GM19035 (cell line): ENCODE measurements around the gene SCN5A.

ENCODE experiments used
- ATAC-seq: cut with Tn5 transposase; IDR thresholded peaks from one replicate; pipeline ENCODE4 v1.9.1; 2021; ENCODE audit not compliant: unreplicated experiment

The SCN5A gene

DNA sequence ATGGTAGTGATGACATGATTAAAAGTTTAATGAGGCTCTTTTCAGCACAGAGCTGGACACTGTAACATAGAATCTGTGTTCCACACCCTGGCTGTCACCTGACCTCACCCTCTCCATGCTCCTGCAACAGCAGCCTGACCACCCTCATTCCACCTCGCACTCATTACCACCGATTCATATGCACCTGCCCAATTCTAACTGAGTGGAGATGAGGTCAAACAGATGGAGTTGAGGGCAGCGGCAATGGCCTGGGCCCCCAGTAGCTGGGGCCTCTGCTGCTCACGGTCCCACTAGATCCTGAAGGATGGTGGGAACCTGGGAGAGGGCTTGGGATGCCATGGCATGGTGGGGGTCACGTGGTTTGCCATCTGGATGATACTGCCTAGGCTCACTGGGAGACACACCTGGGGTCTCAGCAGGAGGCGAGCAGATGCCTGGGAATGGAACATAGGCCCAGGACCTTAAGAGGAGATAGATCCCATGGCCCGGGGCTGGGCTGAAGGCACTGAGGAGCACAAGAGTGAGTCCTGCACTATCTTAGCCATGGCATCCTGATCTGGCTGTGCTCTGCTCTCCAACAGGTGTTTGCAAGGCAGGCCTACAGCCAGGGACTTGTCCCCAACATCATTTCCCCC is 1.3 kb downstream of the SCN5A start:
- no peak for ATAC-seq

DNA sequence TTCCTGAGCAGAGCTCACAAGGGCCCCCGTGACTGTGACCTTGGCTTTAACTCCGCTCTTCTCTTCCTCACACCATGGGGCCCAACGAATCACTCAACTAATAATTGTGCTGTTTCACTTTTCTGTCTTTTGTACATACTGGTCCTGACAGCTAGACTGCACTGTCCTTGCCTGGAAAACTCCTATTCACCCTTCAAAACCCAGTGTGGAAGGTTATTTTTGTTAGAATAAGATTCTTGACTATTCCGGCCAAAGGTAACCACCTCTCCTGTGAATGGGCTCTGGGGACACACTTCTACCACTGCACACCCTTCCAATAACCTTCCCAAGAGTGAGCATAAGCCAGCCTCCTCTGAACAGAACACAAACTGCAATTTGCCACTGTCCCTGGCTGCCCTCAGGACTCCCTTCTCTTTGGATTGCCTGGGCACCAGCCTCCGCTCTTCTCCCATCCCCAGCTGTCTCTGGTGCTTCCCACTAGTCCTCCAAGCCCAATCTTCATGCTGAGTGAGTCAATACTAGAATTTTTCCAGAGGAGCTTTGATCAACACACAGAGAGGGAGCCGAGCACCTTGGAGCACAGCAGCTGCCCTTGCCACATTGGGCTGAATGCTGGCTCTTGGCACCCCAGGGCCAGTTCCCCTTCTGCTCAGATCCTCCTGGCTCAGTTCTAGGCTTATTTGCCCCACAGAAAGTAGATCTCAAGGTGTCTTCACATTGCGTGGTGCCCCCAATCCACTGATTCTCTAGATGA is 2.1 kb downstream of the SCN5A start:
- ATAC-seq: no peak

DNA sequence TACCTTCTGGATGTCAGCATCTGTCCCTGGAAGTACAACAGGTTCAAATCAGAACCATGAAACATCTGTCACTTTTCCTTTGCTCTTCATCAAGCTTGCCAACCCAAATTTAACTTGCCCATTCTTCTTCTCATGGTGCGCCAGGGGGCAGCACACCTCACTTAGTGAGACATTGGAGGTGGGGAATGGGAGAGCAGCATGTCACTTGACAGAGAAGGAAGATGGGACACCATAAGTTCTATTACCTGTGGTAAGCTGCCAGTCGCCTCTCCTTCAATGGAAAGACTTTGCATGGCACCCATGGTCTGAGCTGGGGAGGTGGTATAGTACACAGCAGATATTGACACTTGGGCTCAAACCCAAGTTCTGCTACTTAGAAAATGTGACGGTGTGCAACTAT is 2.9 kb downstream of the SCN5A start:
- ATAC-seq: no peak

DNA sequence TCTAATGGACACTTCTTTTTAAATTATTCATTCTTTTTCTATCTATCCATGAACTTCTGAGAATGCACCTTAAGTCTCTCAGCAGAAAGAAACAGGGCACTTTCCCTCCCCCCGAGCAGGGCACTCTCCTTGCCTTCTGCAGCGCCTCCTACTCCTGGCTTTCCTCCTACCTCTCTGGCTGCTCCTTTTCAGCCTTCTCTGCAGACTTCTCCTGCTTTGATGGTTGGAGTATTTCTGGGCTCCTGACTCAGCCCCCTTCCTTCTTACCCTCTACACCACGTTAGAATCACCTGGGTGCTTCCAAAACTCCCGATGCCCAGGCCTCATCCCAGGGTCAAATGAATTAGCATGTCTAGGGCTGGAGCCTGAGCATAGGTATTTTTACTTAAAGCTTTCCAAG is 3.4 kb downstream of the SCN5A start:
- no peak for ATAC-seq

DNA sequence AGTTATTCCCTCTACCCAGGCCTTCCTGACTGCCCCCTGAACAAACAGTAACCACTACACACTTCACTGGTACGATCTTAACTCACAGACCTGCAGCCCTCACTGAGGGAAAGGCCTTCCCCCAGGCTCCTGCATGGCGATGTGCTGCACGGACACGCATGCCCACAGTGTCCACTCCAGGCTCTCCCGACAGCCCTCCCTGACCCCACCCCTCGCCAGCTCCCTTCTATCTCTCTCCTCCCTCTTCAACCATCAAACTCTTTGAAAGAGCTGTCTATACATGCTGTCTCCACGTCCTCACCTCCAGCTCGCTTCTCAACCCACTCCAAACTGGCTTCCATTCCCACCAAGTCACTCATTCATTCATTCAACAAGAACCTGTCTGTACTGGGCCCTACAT is 3.9 kb downstream of the SCN5A start:
- no peak for ATAC-seq

DNA sequence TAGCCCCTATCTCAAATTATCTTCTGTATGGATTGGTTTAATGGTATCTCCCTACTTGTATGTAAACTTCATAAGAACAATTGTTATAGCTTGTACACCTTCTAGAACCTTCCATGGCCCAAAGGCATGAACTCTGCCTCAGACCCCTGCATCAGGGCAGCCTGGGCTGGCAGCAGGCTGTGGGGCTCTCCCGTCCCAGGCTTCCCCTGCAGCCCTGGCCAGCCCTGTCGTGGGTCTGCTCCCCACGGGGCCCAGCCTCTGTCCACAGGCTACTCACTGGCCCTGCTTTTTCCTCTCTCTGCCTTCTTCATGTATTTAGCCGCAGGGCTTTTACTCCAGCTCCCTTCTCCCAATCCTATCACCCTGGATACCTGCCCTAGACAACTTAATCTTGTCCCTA is 4.4 kb downstream of the SCN5A start:
- no peak for ATAC-seq

DNA sequence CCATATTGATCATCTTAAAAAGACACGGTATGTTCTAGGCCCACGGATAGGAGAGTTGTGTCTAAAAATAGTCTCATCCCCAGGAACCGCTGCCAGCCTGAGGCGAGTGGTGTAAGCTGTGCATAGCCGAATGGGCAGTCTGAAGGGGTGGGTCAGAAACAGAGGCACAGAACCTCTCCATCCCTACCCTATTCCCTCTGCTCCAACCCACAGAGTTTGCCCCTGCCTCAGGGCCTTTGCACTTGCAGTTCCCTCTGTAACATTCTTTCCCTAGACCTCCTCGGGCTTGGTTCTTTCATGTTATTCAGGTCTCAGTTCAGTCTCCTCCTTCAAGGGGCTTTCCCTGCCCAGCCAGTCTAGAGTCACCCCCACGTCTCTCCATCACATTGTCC is 4.8 kb downstream of the SCN5A start:
- no peak for ATAC-seq

DNA sequence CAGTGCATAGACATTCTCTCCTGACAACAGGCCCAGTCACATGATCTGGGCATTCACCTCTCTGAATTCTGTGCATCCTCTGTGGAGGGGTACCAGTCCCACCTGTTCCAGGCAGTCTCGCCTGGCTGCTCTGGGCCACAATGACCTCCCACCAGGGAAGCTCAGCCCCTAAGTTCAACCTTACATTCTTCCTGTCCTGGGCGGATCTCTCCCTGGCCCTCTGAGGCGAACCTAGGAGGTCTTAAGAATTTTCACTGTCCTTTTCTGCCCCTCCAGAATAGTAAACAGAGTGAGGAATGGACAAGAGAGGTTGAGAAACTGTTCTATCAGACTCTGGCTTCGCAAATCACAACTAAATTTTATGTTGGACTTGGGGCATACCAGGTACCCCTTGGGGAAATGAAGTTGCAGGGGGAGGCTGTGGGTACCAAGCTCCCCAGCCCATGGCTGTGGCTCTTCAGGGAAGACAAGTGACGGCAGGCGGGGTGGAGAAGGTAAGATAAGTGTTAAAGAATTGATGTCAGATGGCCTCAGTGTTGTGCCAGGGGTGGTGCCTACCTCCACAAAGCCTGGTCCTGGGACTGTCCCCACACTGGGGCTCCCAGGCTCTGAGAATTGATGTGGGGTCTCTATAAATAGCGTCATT is 5.3 kb downstream of the SCN5A start:
- ATAC-seq: no peak

DNA sequence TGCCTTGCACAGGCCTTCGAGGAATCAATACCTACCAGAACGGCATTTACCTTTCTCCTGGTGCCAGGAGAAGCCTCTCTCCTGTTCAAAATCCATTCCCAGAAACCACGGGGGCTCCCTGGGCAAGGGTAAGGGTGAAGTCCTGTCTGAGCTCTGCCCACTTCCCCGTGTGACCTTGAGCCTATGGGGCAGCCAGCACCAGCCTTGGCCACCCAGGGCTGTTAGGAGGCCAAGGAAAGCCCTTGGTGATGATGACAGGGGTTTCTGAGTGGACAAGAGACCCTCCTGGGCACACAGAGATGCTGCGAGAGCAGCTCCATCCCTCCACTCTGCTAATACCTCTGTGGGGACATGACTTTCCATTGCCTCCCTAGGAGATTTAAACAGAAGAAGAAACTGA is 5.9 kb downstream of the SCN5A start:
- ATAC-seq: no peak

DNA sequence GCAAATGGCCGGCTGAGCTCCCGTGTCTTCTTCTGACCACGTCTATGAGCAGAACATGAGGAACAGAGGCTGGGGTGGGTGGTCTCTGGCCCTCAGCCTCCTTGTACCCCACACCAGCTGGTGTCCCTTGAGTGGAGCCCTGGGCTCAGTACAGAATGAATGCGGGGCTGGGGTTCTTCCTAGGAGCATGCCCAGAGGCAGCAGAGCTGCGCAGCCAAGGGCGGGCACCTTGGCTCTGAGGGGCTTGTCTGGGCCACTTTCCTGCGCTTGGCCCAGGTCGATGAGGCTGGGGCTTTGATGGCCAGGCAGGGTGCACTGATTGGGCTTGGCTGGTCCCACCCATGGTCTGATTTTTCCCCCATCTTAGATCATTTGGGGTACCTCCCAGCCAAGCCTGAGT is 6.4 kb downstream of the SCN5A start:
- no peak for ATAC-seq

DNA sequence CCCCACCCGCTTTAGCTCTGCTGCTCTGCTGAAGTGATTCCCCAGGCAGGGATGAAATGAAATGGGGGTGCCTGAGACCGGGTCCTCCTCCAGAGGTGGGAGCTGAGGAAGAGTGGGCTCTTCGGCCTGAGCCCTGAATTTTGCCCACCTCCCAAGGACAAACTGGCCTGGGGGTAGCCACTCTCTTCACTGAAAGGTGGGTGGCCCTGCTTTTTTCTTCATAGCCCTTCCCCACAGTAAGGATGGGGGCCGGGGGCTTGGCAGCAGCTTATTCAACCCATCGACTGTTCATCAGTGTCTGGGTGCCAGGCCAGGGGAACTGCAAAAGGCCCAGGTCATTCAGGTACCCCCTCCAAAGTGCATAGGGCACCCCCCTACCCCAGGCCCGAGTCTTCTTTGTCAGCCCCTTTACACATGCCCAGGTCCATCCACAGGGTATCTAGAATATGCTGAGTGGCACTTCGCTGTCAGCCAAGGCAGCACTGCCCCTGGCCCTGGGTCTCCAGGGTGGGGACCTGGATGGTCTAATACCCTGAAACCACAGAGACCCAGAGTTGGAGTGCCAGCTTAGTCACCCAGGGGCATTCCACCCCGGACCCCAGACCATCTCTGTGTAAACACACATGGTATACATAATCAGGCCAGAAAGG is 7.9 kb downstream of the SCN5A start:
- ATAC-seq: no peak

DNA sequence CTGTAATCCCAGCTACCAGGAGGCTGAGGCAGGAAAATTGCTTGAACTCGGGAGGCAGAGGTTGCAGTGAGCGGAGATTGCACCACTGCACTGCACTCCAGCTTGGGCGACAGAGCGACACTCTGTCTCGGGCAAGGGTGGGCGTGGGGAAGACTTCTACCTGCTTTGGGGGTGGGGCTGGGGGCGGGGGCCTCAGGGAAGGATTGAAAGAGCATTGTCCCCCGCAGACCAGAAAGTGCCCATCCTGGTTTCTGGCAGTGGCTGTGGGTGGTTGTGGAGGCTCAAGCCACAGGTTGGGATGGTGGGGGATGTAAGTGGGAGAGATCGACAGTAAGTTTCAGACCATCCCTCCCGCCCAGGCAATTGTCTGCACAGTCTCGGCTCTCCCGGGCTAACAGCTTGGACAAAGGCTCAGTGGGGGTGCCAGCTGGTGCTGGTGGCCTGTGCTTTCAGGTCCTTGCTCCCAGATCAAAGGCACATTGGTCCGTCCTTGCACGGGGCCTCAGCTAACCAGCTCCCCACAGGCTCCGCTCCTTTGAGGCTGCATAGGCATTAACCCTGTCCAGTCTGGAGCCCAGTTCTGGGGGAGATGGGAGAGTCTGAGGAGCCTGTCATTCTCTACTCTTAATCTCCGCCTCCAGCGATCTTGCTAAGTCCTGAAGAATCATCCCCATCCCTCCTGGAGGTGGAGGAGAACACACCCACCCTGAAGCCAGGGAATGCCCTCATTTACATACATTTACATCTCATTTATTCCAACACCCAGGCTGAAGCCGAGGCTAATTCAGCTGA is 8.6 kb downstream of the SCN5A start:
- ATAC-seq: no peak

DNA sequence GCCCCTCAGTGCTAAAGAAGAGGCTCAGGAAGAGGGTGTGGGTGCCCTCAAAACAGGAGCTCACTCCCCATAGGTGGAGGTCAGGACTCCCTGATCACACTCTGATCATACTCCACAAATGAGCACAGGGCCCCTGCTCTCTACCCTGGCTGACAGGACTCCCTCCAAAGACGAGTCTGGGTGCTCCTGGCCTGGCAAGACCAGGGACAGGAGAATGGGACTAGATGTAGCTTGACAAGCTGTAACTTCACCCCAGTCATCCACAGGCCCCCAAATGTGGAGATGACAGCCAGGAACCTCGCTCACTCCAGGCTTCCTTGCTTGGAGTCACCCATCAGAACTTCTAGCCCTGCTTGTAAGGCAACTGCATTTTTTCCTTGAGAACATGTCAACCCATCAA is 11.1 kb downstream of the SCN5A start:
- no peak for ATAC-seq

DNA sequence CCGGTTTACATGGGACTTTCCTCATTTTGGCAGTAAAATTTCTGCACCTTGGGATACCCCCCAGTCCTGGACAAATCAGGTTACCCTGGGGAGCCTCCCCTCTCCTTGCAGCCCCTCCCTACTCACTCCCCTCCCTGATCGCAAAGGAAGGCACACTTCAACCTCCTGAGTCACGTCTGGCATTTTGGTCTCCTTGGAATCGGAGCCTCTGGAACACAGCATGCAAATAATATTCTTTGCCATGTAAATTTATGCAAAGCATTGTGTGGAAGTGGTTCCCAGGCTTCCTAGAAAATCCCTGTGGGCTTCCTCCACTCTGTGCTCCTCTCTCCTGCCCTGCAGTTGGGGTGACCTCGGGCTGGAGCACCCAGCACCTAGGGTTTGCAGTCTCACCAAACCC is 11.6 kb downstream of the SCN5A start:
- no peak for ATAC-seq

DNA sequence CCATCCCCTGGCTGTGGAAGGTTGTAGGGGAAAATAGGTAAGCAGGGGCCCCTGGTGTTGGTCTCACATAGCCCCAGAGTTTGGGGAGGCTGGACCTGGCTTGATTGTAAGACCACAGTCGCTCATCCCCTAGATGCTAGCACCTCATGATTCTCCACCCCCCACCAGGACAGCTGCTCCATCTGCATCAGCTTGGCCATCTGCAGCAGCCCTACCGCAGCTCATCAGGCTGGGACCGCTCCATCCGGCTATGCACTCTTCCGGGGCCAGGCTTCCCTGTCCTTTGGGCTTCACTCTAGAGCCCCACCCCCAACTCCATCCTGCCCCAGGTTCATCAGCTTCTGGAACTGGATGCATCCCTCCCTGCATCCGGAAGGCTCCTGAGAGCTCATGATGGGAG is 12.6 kb downstream of the SCN5A start:
- no peak for ATAC-seq

DNA sequence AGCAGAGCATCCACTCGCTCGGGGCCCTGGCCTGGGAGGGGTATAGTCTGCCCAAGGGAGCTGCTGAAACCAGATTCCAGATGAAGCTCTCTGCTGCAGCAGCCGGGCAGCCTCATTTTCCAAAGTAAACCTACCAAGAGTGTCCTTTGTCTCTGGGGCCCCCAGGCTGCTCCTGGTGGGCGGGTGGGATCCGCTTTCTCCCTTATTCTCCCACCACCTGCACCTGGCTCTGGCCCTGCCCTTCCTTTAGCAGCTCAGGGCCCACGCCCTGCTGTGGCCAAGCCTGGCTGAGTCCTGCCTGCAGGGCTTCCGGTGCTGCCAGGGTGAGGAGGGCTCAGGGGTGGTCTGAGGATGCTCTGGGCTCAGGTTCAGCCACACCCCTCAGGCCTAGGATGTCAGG is 13.0 kb downstream of the SCN5A start:
- ATAC-seq: no peak

DNA sequence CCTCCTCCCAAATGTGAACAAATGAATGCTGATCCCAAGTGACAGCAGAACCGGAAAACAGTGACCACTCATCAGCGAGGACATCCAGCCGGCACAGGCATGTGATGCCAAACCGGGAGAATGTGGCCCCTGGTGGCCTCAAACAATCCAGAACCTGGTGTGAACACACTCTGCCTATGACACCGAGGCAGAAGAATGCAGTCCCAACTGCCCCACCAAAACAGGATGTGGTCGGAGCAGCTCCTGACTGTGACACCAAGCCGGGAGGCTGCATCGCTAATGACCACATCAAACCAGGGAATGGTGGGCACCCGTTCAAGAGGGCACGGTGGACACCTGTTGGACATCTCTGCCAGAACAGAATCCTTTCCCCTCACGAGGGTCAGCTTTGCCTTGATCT is 15.4 kb downstream of the SCN5A start:
- ATAC-seq: no peak

DNA sequence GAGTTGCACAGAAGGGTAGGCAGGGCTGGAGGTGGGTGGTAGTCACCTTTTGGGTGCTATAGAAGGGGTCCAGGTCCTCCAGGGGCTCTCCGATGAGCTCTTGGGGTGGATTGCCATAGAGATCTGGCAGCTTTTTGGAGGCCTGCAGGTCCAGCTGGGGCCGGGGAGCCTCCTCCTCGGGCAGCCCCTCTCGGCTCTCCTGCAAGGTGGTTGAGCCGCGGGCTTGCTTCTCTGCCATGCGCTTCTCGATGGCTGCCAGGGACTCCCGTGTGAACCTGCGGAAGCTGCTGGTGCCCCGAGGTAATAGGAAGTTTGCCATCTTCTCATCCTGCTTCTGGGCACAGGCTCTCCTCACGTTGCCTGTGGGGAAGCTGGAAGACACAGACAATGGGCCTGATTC is 16.5 kb downstream of the SCN5A start:
- ATAC-seq: no peak

DNA sequence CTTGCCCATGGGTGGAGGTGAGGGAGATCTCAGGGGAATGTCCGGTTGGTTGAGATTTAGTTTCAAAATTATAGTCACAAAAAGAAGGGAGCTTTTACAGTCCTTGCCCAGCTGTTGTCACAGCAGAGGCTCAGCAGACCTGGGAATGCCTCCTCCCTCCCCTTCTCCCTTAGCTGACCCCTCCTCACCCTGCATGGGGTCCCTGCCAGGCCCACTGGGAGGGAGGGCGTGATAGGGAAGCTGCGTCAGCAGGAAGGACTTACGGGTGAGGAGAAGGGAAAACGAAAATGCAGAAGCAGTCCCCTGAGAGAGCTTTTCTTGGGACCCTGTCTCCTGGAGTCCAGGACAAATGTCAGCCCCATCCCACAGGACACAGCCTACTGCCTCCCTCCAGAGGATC is 18.9 kb downstream of the SCN5A start:
- no peak for ATAC-seq

DNA sequence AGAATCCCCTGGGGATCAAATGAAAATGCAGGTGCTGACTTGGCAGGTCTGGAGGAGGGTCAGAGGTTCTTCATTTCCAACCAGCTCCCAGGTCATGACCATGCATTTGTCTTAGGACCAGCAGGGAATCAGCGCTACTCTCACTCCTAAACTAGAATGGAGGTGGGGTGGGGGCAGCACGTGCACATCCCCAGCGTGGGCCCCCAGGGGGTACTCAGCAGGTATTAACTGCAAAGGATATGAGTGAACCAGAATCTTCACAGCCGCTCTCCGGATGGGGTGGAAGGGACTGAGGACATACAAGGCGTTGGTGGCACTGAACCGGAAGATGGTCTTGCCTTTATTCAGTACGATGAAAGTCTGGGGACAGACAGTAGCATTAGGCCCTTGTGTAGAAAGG is 19.4 kb downstream of the SCN5A start:
- no peak for ATAC-seq

DNA sequence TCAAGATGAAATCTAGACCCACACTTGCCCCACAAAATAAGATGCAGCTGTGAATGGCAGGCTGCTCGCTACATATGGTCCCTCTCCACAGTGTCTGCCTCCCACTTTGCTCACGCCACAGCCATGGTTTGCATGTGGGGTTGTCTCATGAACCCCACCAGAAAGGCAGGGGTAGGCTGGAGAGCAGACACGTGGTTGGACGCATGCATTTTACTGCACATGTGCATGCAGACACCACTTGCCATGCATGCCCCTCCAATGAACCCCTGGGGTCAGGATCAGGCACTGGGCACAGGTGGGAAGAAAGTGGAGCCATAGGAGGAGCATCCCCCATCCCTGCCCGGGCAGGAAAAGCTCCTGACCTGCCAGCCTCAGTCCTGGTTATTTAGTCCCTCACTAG is 20.7 kb downstream of the SCN5A start:
- no peak for ATAC-seq
